Measurements from ENCODE around the gene CIB4. TPM values are rescaled to one million over a fixed set of nuclear protein-coding genes. Genes with fewer than 3 reads are reported as not detected.

CIB4 gene
- total RNA-seq, 1 donor from 2014 or later, result not detected

DNA sequence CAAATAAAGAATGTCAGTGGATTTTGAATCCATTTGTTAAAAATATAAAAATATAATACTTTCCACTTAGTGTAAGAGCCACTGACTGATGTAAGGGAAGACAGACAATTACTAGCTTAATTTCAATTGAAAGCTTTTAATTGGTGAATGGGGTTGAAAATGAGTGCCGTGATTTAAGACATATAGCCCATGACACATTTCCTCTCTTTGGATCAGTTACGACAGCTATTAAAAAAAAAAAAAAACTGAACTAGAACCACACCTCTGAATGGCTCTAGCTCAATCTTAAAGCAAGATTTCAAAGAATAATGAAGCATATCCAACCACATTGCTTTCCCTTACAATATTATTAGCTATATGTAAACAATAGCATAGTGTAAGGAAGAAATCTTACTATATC is 44.0 kb downstream of the CIB4 start:
- intact Hi-C loops (cut with DNase I), result no loop called here
- no peak for ATAC-seq
- no peak for DNase-seq (ENCODE audit: low spot score)

DNA sequence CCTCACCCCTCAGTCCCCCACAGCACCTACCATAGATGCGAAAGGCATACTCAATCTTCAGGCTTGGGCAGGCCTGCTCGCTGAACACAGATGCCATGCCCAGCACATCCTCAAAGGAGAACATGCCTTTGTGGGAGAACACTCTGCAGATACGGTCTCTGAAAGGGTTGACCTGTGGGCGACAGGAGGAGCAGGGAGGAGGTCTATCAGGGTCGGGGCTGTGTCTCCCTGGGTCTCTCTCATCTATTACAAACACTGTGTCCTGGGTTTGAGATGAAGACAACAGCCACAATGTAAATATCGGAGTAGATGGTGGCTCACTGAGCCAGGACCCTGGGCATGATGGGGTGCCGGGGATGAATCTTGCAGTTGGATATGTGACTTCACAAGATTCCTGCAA is 46.0 kb downstream of the CIB4 start:
- ATAC-seq (no peak), DNase-seq (ENCODE audit: low spot score) (no peak)
- intact Hi-C loops (cut with DNase I), result no loop called here

DNA sequence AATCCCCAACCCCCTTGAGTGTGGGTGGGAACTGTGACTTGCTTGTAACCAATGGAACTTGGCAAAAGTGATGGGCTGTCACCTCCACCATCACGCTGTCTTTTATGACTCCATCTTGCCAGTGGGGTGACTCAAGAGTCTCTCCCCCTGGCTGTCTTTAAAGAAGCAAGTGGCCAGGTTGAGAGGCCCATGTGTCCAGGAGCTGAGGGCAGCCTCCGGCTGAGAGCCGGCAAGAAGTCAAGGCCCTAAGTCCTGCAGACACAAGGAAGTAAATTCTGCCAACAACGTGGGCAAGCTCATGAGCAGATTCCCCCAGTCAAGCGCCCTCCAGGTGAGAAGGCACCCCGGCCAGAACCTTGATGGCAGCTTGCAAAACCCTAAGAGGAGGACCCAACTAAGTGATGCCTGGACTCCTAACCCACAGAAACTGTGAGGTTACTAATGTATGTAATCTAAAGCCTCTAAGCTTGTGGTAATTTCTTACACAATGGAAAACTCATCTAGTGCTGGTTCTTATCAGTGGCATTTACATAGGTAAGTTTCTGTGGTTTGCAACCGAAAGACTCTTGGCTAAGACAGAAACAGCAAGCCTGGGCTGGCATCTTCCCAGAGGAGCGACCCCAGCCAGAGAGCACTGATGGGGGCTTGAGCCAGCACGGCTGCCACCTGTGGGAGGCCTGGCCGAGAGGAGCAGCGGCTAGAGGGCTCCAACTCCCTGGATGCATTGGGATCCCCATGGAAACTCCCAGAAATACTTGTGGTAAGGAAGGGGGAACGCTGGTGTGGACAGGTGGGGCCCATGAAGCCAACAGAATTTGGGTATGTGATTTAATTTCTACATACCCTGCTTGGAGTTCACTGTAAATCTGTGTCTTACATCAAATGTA is 49.3 kb downstream of the CIB4 start:
- intact Hi-C loops (cut with DNase I), result no loop called here
- ATAC-seq, result no peak

DNA sequence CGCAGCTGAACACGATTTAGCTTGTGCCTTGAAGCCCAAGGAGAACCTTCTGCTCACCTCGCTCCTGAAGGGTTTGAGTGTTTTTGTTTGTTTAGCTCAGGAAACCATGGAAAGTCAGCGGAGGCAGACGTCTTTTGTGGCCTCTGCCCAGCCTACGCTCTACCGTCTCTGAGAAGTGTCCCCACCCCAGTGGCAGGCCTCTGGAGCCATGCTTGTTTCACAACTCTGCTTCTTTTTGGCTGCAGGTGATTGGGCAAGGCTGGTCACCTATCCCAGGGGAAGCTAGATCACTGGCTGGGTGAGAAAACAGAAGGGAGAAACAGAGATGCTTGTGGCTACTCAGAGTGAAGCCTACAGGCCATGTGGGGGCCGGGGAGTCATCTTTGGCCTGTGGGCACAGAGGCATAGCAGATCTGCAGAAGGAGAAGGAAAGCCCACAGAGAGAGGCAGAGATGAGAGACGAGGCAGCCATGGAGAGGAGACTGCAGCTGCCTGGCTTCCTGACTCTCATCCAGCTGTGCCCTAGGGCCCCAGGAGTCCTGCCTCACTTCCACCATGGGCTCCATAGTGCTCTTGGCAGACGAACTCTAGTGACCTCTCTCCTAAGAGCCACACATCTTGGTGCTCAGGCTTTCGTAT is 50.1 kb downstream of the CIB4 start:
- ATAC-seq, result no peak
- intact Hi-C loops (cut with DNase I), result no loop called here
- DNase-seq (ENCODE audit: low spot score), result peak; percentile 21

More for the DNA sequence above, 49.3 kb downstream of the CIB4 start:
- peak; percentile 41 for DNase-seq (ENCODE audit: low spot score)

DNA sequence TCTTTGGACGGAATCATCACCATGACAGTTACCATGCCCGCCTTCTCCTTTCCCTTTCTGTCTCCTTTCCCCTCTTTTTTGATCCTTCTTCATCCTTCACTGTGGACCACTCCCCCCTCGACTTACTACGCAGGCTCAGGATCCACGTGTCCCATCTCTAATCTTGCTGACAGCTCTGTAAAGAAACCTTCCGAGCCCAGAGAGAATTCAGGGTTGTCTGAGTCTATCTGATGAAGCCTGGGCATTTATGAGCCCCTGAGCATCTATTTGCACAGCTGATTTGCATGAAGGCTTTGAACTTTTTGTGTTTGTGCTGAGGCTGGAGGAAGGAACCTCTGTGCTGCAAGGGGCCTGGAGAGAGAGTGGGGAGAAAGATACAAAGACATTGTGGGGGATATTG is 50.7 kb downstream of the CIB4 start:
- DNase-seq (ENCODE audit: low spot score) (no peak), ATAC-seq (no peak)
- intact Hi-C loops (cut with DNase I), result no loop called here

DNA sequence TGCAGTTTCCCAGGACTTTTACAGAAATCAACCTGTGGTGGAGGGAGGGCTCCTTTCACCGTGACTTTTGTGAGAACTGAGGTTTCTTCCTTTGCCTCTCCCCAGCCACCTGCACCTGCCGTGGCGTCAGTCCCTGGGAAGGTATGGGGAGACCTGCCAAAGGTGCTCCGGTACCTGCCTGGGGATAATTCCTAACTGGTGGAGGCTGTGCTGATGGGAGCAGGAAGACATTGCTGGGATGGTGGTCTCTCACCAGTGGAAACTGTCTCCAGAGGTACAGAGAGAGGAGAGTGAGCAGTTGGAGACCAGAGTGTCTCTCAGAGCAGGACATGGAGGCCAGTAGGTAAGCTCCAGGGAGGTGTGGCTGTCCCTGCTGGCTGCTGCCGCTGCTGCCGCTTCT is 52.6 kb downstream of the CIB4 start:
- no peak for ATAC-seq

DNA sequence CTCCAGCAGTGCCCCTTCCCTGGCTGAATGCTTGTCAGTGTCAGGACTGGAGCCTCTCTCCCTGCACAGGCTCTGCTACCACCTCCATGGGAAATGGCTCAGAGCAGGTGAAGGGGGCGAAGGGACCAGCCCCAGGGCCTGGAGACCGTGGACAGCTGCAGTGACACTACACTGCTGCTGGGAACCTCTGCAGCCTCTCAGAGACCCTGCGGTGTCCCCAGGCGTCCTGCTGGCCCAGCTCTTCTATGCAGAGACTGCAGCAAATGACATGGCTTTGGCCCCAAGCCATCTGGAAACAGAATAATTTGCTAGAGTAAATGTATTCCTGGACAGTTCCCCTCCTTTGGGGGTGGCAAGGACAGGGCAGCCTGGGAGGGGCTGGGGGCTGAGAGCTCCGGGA is 53.2 kb downstream of the CIB4 start:
- no peak for ATAC-seq
- DNase-seq (ENCODE audit: low spot score), result peak; percentile 21

More for the DNA sequence above, 52.6 kb downstream of the CIB4 start:
- intact Hi-C loops (cut with DNase I), result no loop called here
- DNase-seq (ENCODE audit: low spot score), result peak; percentile 14

DNA sequence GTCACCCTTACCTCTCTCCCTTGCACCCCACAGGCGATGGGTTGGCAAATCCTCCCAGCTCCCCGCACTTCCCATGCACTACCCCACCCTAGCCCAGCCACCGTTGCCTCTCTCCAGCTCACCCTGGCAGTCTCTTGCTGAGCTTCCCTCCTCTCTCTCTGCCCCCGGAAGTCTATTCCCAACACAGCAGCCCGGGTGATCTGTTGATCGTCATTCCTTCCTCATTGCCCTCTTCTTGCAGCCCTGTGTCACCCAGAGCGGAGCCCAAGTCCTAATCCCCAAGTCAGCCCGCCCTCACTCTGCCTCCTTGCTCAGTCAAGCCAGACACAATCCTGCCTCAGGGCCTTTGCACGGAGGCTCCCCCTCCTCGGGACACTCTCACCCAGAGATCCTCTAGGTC is 55.2 kb downstream of the CIB4 start:
- intact Hi-C loops (cut with DNase I), result no loop called here
- no peak for ATAC-seq
- peak; percentile 48 for DNase-seq (ENCODE audit: low spot score)

More for the DNA sequence above, 53.2 kb downstream of the CIB4 start:
- intact Hi-C loops (cut with DNase I), result no loop called here

DNA sequence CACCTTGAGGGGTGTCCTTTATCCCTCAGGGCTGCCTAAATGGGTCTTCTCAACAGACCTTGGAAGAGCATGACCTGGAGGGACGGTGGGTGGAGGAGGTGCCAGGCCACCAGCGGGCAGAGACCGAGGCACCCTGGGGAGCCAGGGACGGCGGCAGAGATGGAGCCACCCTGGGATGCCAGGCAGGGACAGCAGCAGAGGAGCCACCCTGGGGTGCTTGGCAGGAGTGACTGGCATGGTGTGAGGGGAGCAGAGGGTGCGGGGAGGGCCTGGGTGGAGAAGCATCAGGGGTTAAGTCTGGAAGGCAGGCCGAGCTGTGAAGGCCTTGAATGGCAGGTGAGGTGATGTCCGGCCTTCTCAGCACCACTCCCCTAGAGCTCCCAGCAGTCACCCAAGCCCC is 56.1 kb downstream of the CIB4 start:
- DNase-seq (ENCODE audit: low spot score) (peak; percentile 32), ATAC-seq (peak; percentile 22)
- intact Hi-C loops (cut with DNase I), result no loop called here

DNA sequence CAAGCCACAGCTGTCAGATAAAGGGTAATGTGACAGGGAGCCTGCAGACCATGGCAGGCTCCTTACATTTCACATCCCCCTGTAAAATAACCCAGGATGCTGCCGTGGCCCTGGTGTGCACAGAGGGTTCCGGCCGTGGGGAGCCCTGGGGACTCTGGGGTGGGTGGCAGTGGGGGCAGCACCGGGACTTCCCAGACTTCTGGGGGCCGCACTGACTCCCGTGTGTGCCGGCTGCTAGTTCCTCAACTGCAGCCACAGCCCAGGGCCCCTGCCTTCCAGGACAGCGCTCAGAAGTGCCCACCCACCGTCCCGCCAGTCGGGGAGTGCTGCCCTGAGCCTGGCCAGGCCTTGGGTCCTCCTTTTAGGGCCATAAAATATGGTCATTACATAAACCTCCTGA is 56.5 kb downstream of the CIB4 start:
- DNase-seq (ENCODE audit: low spot score) (peak; percentile 38), ATAC-seq (no peak)
- intact Hi-C loops (cut with DNase I), result no loop called here

DNA sequence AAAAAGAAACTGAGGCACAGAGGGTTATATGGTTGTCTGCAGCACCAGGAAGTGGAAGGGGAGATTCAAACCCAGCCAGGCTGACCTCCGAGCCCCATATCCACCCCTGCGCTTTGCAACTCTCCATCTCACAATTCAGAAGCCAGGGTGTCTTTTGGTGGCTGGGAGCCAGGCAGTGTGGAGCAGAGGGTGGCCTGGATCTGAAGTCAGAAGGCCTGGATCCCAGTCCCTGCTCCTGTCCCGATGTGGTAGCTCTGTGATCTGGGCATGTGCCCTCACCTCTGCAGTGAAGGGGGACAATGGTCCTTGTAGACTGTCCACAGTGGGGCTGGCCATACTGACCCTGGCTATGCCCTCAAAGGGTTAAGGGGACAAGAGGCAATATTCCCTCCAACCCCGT is 57.0 kb downstream of the CIB4 start:
- ATAC-seq, result no peak
- intact Hi-C loops (cut with DNase I), result no loop called here
- DNase-seq (ENCODE audit: low spot score), result peak; percentile 32

DNA sequence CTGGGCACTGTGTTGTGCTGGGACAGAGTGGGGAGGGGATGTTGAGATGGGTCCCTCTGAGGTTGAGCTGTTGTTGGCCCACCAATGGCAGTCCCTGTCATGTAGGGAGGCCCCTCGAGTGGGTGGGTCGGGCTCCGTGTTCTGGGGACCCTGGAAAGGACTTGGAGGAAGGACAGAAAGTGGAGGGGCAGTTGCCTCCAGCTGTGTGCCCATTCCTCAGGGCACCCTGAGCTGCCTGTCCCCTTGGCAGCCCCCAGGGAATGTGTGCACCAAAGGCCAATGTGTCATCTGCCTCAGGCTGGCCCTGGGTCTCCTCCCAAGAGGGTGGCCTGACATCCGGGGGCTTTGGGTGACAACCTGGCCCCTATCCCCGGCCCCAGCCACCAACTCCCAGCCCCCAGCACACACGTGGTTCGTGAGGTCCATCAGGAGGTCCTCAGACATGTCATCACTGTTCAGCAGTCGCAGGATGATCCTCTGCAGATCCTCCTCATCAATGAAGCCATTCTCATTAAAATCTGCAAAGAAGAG is 57.7 kb downstream of the CIB4 start:
- peak; percentile 53 for DNase-seq (ENCODE audit: low spot score)
- intact Hi-C loops (cut with DNase I), result no loop called here
- ATAC-seq, result no peak

DNA sequence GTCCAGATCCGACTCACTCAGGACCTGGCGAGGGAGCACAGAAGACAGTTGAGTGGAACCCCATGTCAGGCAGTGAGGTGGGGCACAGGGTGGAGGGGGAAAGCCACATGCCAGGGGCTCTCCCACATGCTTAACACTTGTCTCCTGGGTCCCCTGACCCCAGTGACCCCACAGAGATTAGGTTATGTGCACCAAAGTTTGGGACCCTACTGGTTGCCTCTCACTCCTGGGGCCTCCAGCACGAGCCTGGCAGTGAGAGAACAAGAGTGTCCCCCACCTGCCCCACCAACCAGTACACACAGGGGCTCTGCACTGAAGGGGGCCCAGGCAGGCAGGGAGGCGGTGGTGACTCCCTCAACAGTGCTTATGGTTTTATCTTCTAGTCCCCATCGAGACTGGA is 58.3 kb downstream of the CIB4 start:
- ATAC-seq (no peak), DNase-seq (ENCODE audit: low spot score) (peak; percentile 42)
- intact Hi-C loops (cut with DNase I), result no loop called here

DNA sequence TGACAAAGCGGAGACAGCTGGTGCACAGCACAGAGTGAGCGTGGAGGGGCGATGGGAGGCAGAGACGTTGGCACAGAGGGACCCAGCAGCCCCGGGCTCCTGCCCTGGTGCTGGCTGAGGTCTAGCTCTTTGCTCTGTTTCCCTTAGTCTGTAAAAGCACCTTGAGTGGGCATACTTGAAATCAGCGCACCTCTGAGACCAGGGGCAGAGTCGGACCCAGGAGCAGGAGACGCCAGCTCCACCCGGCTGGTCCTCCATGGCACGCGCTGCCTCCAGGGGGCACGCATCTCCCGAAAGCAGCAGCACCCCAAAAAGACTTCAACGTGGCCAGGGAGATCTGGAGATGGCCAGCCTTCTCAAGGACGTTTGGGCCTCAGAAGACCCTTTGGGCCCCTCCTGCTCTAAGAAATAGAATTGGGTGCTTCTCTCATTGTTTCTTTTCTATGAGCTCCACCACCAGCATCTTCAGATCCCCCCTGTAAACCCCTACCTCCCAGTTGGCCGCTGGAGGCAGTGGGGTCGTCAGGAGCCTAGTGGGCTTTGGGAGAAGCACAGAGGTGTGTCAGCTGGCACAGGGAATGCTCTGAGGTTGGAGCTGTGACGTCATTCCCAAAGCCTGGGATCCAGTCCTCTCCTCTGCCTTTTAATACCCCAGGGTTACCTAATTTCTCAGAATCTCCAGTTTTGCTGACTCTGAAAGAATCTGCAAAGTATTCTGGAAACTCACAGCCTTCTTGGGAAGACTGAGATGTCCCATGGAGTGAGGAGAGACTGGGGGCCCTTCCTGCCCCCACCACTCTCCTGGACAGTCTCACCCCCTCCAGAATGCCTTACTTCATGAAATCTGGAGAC is 58.9 kb downstream of the CIB4 start:
- intact Hi-C loops (cut with DNase I), result loop anchor here (2.0 kb wide), 1 partner anchor 73 kb away; no protein-coding TSS in a partner anchor

DNA sequence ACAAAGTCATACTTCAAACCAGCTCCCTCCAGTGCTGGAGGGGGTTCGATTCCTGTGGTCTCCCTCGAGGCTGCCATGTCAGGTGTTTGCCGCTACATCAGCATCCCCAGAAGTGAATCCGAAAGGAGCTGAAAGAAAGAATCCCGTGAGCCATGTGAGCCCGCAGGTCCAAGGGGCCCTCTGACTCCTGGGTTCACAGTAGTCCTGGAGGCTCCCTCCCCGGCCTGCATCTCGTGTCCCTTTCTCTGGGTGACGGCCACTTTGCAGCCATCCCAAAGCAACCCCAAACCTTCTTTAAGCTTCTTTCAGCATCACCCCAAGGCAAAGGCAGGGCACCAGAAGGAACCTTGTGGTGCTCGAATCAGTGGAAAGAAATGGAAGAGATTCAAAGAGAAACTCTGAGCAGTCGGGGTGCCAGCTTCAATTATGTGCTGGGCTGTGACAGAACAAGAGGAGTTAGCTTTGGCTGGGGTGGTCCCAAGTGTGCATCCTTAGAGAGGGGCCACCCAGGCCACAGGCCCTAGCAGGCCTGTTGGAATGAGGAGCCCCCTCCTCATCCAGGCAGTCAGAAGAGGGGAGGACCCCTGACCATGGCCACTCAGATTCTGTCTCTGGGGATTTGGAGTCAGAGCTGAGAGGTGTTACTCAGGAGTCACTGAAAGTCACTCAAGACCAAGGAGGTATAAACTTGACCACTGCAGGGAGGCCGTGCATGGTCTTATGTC is 59.7 kb downstream of the CIB4 start:
- intact Hi-C loops (cut with DNase I), result loop anchor here (2.0 kb wide), 1 partner anchor 73 kb away; no protein-coding TSS in a partner anchor
- DNase-seq (ENCODE audit: low spot score) (peak; percentile 27), ATAC-seq (no peak)

More for the DNA sequence above, 58.9 kb downstream of the CIB4 start:
- DNase-seq (ENCODE audit: low spot score) (peak; percentile 30), ATAC-seq (no peak)

DNA sequence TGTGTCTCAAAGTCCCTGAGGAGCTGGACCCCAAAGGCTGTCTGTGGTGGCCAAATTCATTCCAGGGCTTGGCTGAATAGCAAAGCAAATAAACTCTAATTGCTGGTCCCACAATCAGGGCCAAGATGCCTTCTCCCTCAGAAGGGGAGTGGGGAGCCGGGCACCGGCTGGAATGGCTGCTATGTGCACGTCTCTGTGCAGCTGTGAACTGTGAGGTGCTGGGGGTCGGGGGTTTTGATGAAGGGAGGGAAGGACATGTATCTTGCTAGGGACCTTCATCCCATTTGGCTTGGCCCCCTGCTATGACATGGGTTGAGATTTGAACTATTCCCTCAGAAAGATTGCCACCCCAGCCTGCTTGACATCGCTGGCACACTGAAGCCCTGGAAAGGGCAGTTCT is 60.4 kb downstream of the CIB4 start:
- ATAC-seq (no peak), DNase-seq (ENCODE audit: low spot score) (peak; percentile 27)
- intact Hi-C loops (cut with DNase I), result loop anchor here (2.0 kb wide), 1 partner anchor 72 kb away; no protein-coding TSS in a partner anchor

DNA sequence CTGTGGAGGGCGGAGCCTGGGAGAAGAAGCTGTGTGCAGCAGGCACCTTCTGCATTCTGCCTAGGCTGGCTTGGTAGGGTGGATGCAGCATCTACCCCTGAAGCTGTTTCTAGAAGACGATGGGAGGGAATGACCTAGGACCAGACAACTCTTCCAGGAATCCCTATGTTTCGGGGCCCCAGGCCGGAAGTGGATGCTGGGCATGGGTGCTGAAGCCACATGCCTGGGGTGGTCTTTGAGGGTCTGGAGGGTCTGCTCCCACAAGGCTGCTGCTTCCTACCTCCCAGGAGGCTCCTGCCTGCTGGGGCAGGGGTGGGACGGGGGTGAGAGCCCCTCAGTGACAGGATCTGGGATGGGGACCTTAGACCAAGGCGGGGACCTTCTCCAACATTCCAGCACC is 61.0 kb downstream of the CIB4 start:
- ATAC-seq (no peak), DNase-seq (ENCODE audit: low spot score) (peak; percentile 27)
- intact Hi-C loops (cut with DNase I), result loop anchor here (2.0 kb wide), 1 partner anchor 71 kb away; no protein-coding TSS in a partner anchor

DNA sequence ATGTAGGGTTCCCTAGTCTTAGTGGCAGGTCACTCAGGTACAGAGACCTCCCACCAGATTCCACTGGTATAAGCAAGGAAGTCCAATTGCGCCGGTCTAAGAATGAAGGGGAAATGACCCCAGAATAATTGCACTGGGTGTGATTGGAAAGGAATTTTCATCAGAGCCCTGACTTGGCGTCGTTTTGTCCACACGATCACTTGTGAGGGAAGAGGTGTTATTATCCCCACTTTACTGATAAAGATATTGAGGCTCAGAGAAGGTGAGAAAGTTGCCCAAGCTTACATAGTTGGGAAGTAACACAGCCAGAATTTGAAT is 61.5 kb downstream of the CIB4 start:
- ATAC-seq (no peak), DNase-seq (ENCODE audit: low spot score) (peak; percentile 14)
- intact Hi-C loops (cut with DNase I), result loop anchor here (2.0 kb wide), 1 partner anchor 71 kb away; no protein-coding TSS in a partner anchor
